H9 (cell line): Measurements from ENCODE around the gene POR. TPM values are rescaled to one million over a fixed set of nuclear protein-coding genes. Genes with fewer than 3 reads are reported as not detected.

Experiments used
- DNase-seq: peaks from one replicate; pipeline ENCODE4 v3.0.0-alpha.2; 2017
- H2AFZ ChIP-seq: one replicate; pipeline ENCODE4 v1.6.1; 2013; ENCODE audit warnings: mild to moderate bottlenecking, low read length, control low read depth, moderate library complexity
- H2AK5ac ChIP-seq: 2 replicates; pipeline ENCODE4 v1.6.1; 2013; ENCODE audit warnings: low read length, control low read depth, mixed read lengths; ENCODE audit not compliant: insufficient read length
- H2BK120ac ChIP-seq: one replicate; pipeline ENCODE4 v1.6.1; 2013; ENCODE audit warnings: low read depth, mild to moderate bottlenecking, low read length, control low read depth, inconsistent platforms; ENCODE audit not compliant: poor library complexity, severe bottlenecking
- H2BK12ac ChIP-seq: 2 replicates; pipeline ENCODE4 v1.6.1; 2013; ENCODE audit warnings: low read length, control low read depth, mixed read lengths, low read depth; ENCODE audit not compliant: insufficient read length
- H2BK15ac ChIP-seq: 2 replicates; pipeline ENCODE4 v1.6.1; 2013; ENCODE audit warnings: low read depth, low read length, control low read depth
- H2BK20ac ChIP-seq: one replicate; pipeline ENCODE4 v1.6.1; 2013; ENCODE audit warnings: low read depth, mild to moderate bottlenecking, low read length, control low read depth, inconsistent platforms; ENCODE audit not compliant: poor library complexity, severe bottlenecking
- H2BK5ac ChIP-seq: 2 replicates; pipeline ENCODE4 v1.6.1; 2013; ENCODE audit warnings: low read length, control low read depth, mixed read lengths; ENCODE audit not compliant: insufficient read length
- H3K14ac ChIP-seq: 2 replicates; pipeline ENCODE4 v1.6.1; 2013; ENCODE audit warnings: low read length, control low read depth; ENCODE audit not compliant: insufficient read depth
- H3K18ac ChIP-seq: 2 replicates; pipeline ENCODE4 v1.6.1; 2013; ENCODE audit warnings: low read depth, mild to moderate bottlenecking, mixed read lengths, low read length, control low read depth; ENCODE audit not compliant: insufficient read length
- H3K23ac ChIP-seq: 2 replicates; pipeline ENCODE4 v1.6.1; 2013; ENCODE audit warnings: low read length, control low read depth, mixed read lengths, low read depth; ENCODE audit not compliant: insufficient read length
- H3K23me2 ChIP-seq: 2 replicates; pipeline ENCODE4 v1.6.1; 2013; ENCODE audit warnings: low read depth, mild to moderate bottlenecking, mixed read lengths, low read length, control low read depth; ENCODE audit not compliant: insufficient read length, poor library complexity, severe bottlenecking
- H3K27ac ChIP-seq: 2 replicates; pipeline ENCODE4 v1.5.1; 2013; ENCODE audit warnings: low read length, control low read depth, mixed read lengths, low read depth; ENCODE audit not compliant: insufficient read length
- H3K27me3 ChIP-seq: 2 replicates; pipeline ENCODE4 v1.6.1; 2013; ENCODE audit warnings: low read length, control low read depth, inconsistent platforms; ENCODE audit not compliant: insufficient read depth
- H3K4ac ChIP-seq: 2 replicates; pipeline ENCODE4 v1.6.1; 2013; ENCODE audit warnings: low read depth, mild to moderate bottlenecking, control low read depth, inconsistent platforms, low read length, moderate library complexity
- H3K4me1 ChIP-seq: 2 replicates; pipeline ENCODE4 v1.6.1; 2013; ENCODE audit warnings: low read length, control low read depth, inconsistent platforms; ENCODE audit not compliant: insufficient read depth
- H3K4me2 ChIP-seq: 2 replicates; pipeline ENCODE4 v1.6.1; 2013; ENCODE audit warnings: low read length, control low read depth, mixed read lengths; ENCODE audit not compliant: insufficient read length, insufficient read depth
- H3K56ac ChIP-seq: 2 replicates; pipeline ENCODE4 v1.6.1; 2013; ENCODE audit warnings: low read depth, mild to moderate bottlenecking, mixed read lengths, low read length, control low read depth; ENCODE audit not compliant: insufficient read length
- H3K79me1 ChIP-seq: 2 replicates; pipeline ENCODE4 v1.6.1; 2013; ENCODE audit warnings: low read depth, mild to moderate bottlenecking, moderate library complexity, low read length, control low read depth, inconsistent platforms; ENCODE audit not compliant: insufficient read depth, poor library complexity, severe bottlenecking
- H3K79me2 ChIP-seq: 2 replicates; pipeline ENCODE4 v1.6.1; 2013; ENCODE audit warnings: low read length, control low read depth, inconsistent platforms; ENCODE audit not compliant: insufficient read depth
- H3K9ac ChIP-seq: 2 replicates; pipeline ENCODE4 v1.6.1; 2013; ENCODE audit warnings: low read length, control low read depth, mixed read lengths; ENCODE audit not compliant: insufficient read length; ENCODE audit errors: extremely low read depth
- H3K9me3 ChIP-seq: one replicate; pipeline ENCODE4 v1.6.1; 2013; ENCODE audit warnings: low read depth, low read length, inconsistent platforms; ENCODE audit not compliant: control insufficient read depth
- H3T11ph ChIP-seq: one replicate; pipeline ENCODE4 v1.6.1; 2013; ENCODE audit warnings: mild to moderate bottlenecking, low read length, control low read depth, inconsistent platforms
- H4K20me1 ChIP-seq: one replicate; pipeline ENCODE4 v1.6.1; 2013; ENCODE audit not compliant: control insufficient read depth, insufficient read length, insufficient read depth
- H4K5ac ChIP-seq: 2 replicates; pipeline ENCODE4 v1.6.1; 2013; ENCODE audit warnings: low read depth, mild to moderate bottlenecking, mixed read lengths, low read length, control low read depth; ENCODE audit not compliant: insufficient read length
- H4K8ac ChIP-seq: replicated peaks from 2 replicates; pipeline ENCODE4 v1.6.1; 2013; ENCODE audit warnings: low read length, control low read depth, mixed read lengths, low read depth; ENCODE audit not compliant: insufficient read length
- H4K91ac ChIP-seq: 2 replicates; pipeline ENCODE4 v1.6.1; 2013; ENCODE audit warnings: low read depth, mild to moderate bottlenecking, moderate library complexity, mixed read lengths, low read length, control low read depth; ENCODE audit not compliant: insufficient read length
- H3K27ac Mint-ChIP-seq, 3 experiments: 2 replicates in 2 of 3; 3 replicates in 1 of 3; pipeline ENCODE4 v1.8.0; 2020 to 2021; ENCODE audit warnings: mixed read lengths in 3 of 3, mild to moderate bottlenecking in 1 of 3, moderate library complexity in 1 of 3
- H3K27me3 Mint-ChIP-seq: 2 replicates; pipeline ENCODE4 v1.8.0; 2021; ENCODE audit warnings: low read depth, mild to moderate bottlenecking, moderate library complexity, mixed read lengths
- H3K36me3 Mint-ChIP-seq, 3 experiments: 2 replicates in 2 of 3; 3 replicates in 1 of 3; pipeline ENCODE4 v1.8.0; 2020 to 2021; ENCODE audit warnings: low read depth in 3 of 3, mixed read lengths in 3 of 3; ENCODE audit not compliant: insufficient read depth in 1 of 3
- H3K4me1 Mint-ChIP-seq, 2 experiments: 2 replicates each; pipeline ENCODE4 v1.8.0; 2020; ENCODE audit warnings: mixed read lengths in 2 of 2
- H3K4me3 Mint-ChIP-seq, 2 experiments: 2 replicates in 1 of 2; 3 replicates in 1 of 2; pipeline ENCODE4 v1.8.0; 2020 to 2021; ENCODE audit warnings: mild to moderate bottlenecking in 2 of 2, mixed read lengths in 2 of 2, moderate library complexity in 1 of 2
- H3K9me3 Mint-ChIP-seq, 2 experiments: 2 replicates in 1 of 2; 3 replicates in 1 of 2; pipeline ENCODE4 v1.8.0; 2020; ENCODE audit warnings: mild to moderate bottlenecking in 2 of 2, mixed read lengths in 2 of 2, moderate library complexity in 1 of 2
- WGBS: extraction: QIAGEN DNeasy Blood & Tissue Kit; methylation state at CpG from one replicate; pipeline ENCODE4 v1.1.7; 2013; ENCODE audit warnings: missing lambda C conversion rate, low lambda C conversion rate, mixed read lengths; ENCODE audit not compliant: insufficient read length; ENCODE audit errors: extremely low coverage; 5-methylcytosine and 5-hydroxymethylcytosine counted together
- total RNA-seq: library from RNA; stranded (reverse); gene quantifications from 2 replicates; pipeline ENCODE4 v1.2.1, GENCODE V29; 2021
- TF ChIP-seq, protein P1 (sequence below): fragments of 200-600 bp; sonication (generic); conservative IDR thresholded peaks from 3 replicates; pipeline ENCODE4 v1.8.0; 2021; ENCODE audit warnings: antibody characterized with exemption, mild to moderate bottlenecking

POR gene
- total RNA-seq, 1 experiment from 2014 or later = 128 TPM

DNA sequence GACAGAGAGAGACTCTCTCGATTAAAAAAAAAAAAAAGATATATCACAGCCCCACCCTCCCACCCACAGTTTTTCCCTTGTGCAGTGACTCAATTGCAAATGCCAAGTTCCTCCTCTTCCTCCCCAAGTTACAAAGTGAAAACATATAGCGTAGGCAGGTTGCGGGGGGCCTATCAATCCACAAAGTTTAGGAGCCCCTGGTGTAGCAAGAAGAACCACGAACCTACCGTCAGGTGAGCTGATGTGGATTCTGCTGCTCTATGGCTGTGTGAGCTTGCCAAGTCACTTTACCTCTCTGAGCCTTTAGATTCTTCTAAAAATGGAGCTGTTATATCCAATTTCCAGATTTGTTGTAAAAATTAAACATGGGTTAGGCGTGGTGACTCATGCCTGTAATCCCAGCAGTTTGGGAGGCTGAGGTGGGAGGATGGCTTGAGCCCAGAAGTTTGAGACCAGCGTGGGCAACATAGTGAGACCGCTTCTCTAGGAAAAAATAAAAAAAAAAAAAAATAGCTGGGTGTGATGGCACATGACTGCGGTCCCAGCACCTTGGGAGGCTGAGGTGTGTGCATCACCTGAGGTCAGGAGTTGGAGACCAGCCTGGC is 44.3 kb upstream of the POR start:
- Histone ChIP-seq H2AK5ac (no peak overlapping the region), H3K27ac (no peak overlapping the region), H2AFZ (no peak overlapping the region), H3K27me3 (no peaks in the 10 kb centered on the region), H3K23me2 (no peaks in the 10 kb centered on the region), H3K14ac (no peak overlapping the region), H3K4me2 (no peak overlapping the region), H2BK20ac (no peak overlapping the region), H3K23ac (no peak overlapping the region), H2BK120ac (no peak overlapping the region), H2BK15ac (no peak overlapping the region), H3K4ac (no peak overlapping the region), H3K18ac (no peak overlapping the region), H3K79me2 (no peaks in the 10 kb centered on the region), H4K5ac (no peak overlapping the region), H2BK5ac (no peak overlapping the region), H4K91ac (no peak overlapping the region), H2BK12ac (no peak overlapping the region), H4K8ac (no peak overlapping the region), H3K4me1 (no peaks in the 10 kb centered on the region), H4K20me1 (no peaks in the 10 kb centered on the region), H3K9me3 (no peaks in the 10 kb centered on the region), H3K56ac (no peak overlapping the region), H3K79me1 (no peaks in the 10 kb centered on the region), H3T11ph (no peak overlapping the region), H3K9ac (no peak overlapping the region)
- DNase-seq = no peak
- TF ChIP-seq, protein P1, sequence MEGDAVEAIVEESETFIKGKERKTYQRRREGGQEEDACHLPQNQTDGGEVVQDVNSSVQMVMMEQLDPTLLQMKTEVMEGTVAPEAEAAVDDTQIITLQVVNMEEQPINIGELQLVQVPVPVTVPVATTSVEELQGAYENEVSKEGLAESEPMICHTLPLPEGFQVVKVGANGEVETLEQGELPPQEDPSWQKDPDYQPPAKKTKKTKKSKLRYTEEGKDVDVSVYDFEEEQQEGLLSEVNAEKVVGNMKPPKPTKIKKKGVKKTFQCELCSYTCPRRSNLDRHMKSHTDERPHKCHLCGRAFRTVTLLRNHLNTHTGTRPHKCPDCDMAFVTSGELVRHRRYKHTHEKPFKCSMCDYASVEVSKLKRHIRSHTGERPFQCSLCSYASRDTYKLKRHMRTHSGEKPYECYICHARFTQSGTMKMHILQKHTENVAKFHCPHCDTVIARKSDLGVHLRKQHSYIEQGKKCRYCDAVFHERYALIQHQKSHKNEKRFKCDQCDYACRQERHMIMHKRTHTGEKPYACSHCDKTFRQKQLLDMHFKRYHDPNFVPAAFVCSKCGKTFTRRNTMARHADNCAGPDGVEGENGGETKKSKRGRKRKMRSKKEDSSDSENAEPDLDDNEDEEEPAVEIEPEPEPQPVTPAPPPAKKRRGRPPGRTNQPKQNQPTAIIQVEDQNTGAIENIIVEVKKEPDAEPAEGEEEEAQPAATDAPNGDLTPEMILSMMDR = no peak
- Mint-ChIP-seq H3K27me3 (peaks cover 3% of the 10 kb centered on the region; the same call in 1 of the 2 replicates), H3K4me1 (peaks cover 6 to 7% of the 10 kb centered on the region in 2 experiments), H3K27ac (no peak overlapping the region), H3K9me3 (no peaks in the 10 kb centered on the region; a peak in 1 of 5 replicates), H3K36me3 (no peaks in the 10 kb centered on the region), H3K4me3 (no peak overlapping the region)
- WGBS = no CpG with 5 or more reads among the region's 9 CpGs
